IMR-90 (cell line): ENCODE measurements around the gene CAMTA1. TPM values are rescaled to one million over a fixed set of nuclear protein-coding genes. Genes with fewer than 3 reads are reported as not detected.

Experiments
- ATAC-seq: fragments of 200-7000 bp; cut with Tn5 transposase; 2 replicates; pipeline ENCODE4 v1.9.1; 2020; ENCODE audit warnings: low read depth, mild to moderate bottlenecking, moderate library complexity
- BruUV-seq: library from RNA; stranded (reverse); fragments of 400-500 nt; replicated peaks from 2 replicates; lab custom pipeline; 2021; lab: Mats Ljungman, UMichigan
- CTCF ChIA-PET: fragments of 300-600 bp; formaldehyde crosslinking; extraction: SDS; loops from one replicate; lab custom pipeline; 2021; ENCODE audit warnings: antibody characterized with exemption; lab: Yijun Ruan, JAX
- POLR2A ChIA-PET: fragments of 300-600 bp; sonication (Branson Sonifier 250); formaldehyde crosslinking; loops from one replicate; lab custom pipeline; 2022; ENCODE audit warnings: antibody characterized with exemption; ENCODE audit not compliant: unreplicated experiment; lab: Charles Lee
- DNase-seq: peaks from one replicate; pipeline ENCODE4 v3.0.0; 2013
- H2AFZ ChIP-seq: replicated peaks from 2 replicates; pipeline ENCODE3; 2013; ENCODE audit warnings: low read length, mild to moderate bottlenecking; ENCODE audit not compliant: poor library complexity
- H2AK5ac ChIP-seq: 2 replicates; pipeline ENCODE4 v1.6.1; 2013; ENCODE audit warnings: low read depth, low read length, inconsistent platforms
- H2AK9ac ChIP-seq: replicated peaks from 2 replicates; pipeline ENCODE3; 2013; ENCODE audit warnings: mild to moderate bottlenecking, low read depth, low read length, moderate library complexity; ENCODE audit not compliant: poor library complexity
- H2BK120ac ChIP-seq: 2 replicates; pipeline ENCODE4 v1.6.1; 2013; ENCODE audit warnings: low read depth, low read length, inconsistent platforms
- H2BK15ac ChIP-seq: 3 replicates; pipeline ENCODE4 v1.6.1; 2013; ENCODE audit warnings: low read depth, low read length, inconsistent platforms
- H2BK20ac ChIP-seq: 2 replicates; pipeline ENCODE4 v1.6.1; 2013; ENCODE audit warnings: low read depth, mild to moderate bottlenecking, inconsistent platforms, low read length, moderate library complexity
- H2BK5ac ChIP-seq: 2 replicates; pipeline ENCODE4 v1.6.1; 2013; ENCODE audit warnings: mild to moderate bottlenecking, low read depth, low read length, inconsistent platforms; ENCODE audit not compliant: poor library complexity, severe bottlenecking
- H3K14ac ChIP-seq: replicated peaks from 2 replicates; pipeline ENCODE4 v1.6.1; 2013; ENCODE audit warnings: low read depth, low read length, inconsistent platforms
- H3K18ac ChIP-seq: 2 replicates; pipeline ENCODE4 v1.6.1; 2013; ENCODE audit warnings: low read depth, low read length, control low read depth
- H3K23ac ChIP-seq: 2 replicates; pipeline ENCODE4 v1.6.1; 2013; ENCODE audit warnings: low read depth, low read length, inconsistent platforms
- H3K27ac ChIP-seq: 2 replicates; pipeline ENCODE4 v1.5.1; 2013; ENCODE audit warnings: mild to moderate bottlenecking, control low read depth, low read length; ENCODE audit not compliant: insufficient read depth
- H3K27me3 ChIP-seq: 2 replicates; pipeline ENCODE4 v1.6.1; 2013; ENCODE audit warnings: low read length; ENCODE audit not compliant: control insufficient read depth, insufficient read depth
- H3K36me3 ChIP-seq: 2 replicates; pipeline ENCODE4 v1.6.1; 2013; ENCODE audit warnings: low read length, mixed read lengths; ENCODE audit not compliant: control insufficient read depth, insufficient read depth
- H3K4ac ChIP-seq: 2 replicates; pipeline ENCODE4 v1.6.1; 2013; ENCODE audit warnings: low read depth, low read length, inconsistent platforms
- H3K4me1 ChIP-seq: 2 replicates; pipeline ENCODE4 v1.6.1; 2013; ENCODE audit warnings: low read length, mixed read lengths; ENCODE audit not compliant: control insufficient read depth, insufficient read depth
- H3K4me2 ChIP-seq: 2 replicates; pipeline ENCODE4 v1.6.1; 2013; ENCODE audit warnings: low read depth, mild to moderate bottlenecking, control low read depth, low read length, moderate library complexity
- H3K4me3 ChIP-seq: 2 replicates; pipeline ENCODE4 v1.5.1; 2013; ENCODE audit warnings: low read depth, mild to moderate bottlenecking, control low read depth, low read length, moderate library complexity; ENCODE audit not compliant: insufficient read depth
- H3K56ac ChIP-seq: 2 replicates; pipeline ENCODE4 v1.6.1; 2013; ENCODE audit warnings: low read length, inconsistent platforms; ENCODE audit not compliant: insufficient read depth; ENCODE audit errors: extremely low read depth
- H3K79me1 ChIP-seq, 2 experiments: 2 replicates each; pipeline ENCODE4 v1.6.1; 2013; ENCODE audit warnings: low read length in 2 of 2, inconsistent platforms in 1 of 2, low read depth in 1 of 2
- H3K9ac ChIP-seq: 2 replicates; pipeline ENCODE4 v1.6.1; 2013; ENCODE audit warnings: low read depth, low read length, control low read depth
- H3K9me1 ChIP-seq: 2 replicates; pipeline ENCODE4 v1.6.1; 2013; ENCODE audit warnings: low read length, inconsistent platforms; ENCODE audit not compliant: insufficient read depth
- H3K9me3 ChIP-seq: 2 replicates; pipeline ENCODE4 v1.6.1; 2013; ENCODE audit warnings: low read length; ENCODE audit not compliant: control insufficient read depth, insufficient read depth
- H4K20me1 ChIP-seq: 2 replicates; pipeline ENCODE4 v1.6.1; 2013; ENCODE audit warnings: low read length, inconsistent platforms; ENCODE audit not compliant: insufficient read depth
- H4K5ac ChIP-seq: 2 replicates; pipeline ENCODE4 v1.6.1; 2013; ENCODE audit warnings: mild to moderate bottlenecking, low read depth, low read length, control low read depth
- H4K8ac ChIP-seq, 2 experiments: 2 replicates each; pipeline ENCODE4 v1.6.1; 2013; ENCODE audit warnings: low read depth in 2 of 2, low read length in 2 of 2, control low read depth in 1 of 2, inconsistent platforms in 1 of 2
- H4K91ac ChIP-seq: 2 replicates; pipeline ENCODE4 v1.6.1; 2013; ENCODE audit warnings: low read depth, low read length, inconsistent platforms; ENCODE audit not compliant: insufficient read depth
- BHLHE40 ChIP-seq: fragments of 150-350 bp; IDR thresholded peaks from 2 replicates; pipeline ENCODE4 v1.6.1; 2016; ENCODE audit warnings: mild to moderate bottlenecking, low read depth, low read length
- CHD1 ChIP-seq: IDR thresholded peaks from 2 replicates; pipeline ENCODE4 v1.6.1; 2012; ENCODE audit warnings: low read depth, low read length, improper control_type of control experiment
- CTCF ChIP-seq: conservative IDR thresholded peaks from 2 replicates; pipeline ENCODE4 v1.5.1; 2012; ENCODE audit warnings: mild to moderate bottlenecking, low read depth, low read length, improper control_type of control experiment
- ELK1 ChIP-seq: fragments of 150-350 bp; IDR thresholded peaks from 2 replicates; pipeline ENCODE4 v1.6.1; 2016; ENCODE audit warnings: low read depth, mild to moderate bottlenecking, low read length, moderate library complexity, borderline replicate concordance
- FOS ChIP-seq: fragments of 150-350 bp; IDR thresholded peaks from 2 replicates; pipeline ENCODE4 v1.6.1; 2016; ENCODE audit warnings: low read depth, low read length
- MAFK ChIP-seq: IDR thresholded peaks from 2 replicates; pipeline ENCODE4 v1.6.1; 2012; ENCODE audit warnings: low read depth, low read length, improper control_type of control experiment
- MAZ ChIP-seq: IDR thresholded peaks from 2 replicates; pipeline ENCODE4 v1.6.1; 2012; ENCODE audit warnings: low read depth, mild to moderate bottlenecking, low read length, improper control_type of control experiment, moderate library complexity, borderline replicate concordance
- MXI1 ChIP-seq: IDR thresholded peaks from 2 replicates; pipeline ENCODE4 v1.6.1; 2012; ENCODE audit warnings: low read depth, mild to moderate bottlenecking, low read length, moderate library complexity, borderline replicate concordance
- NFE2L2 ChIP-seq: fragments of 150-350 bp; IDR thresholded peaks from 2 replicates; pipeline ENCODE4 v1.6.1; 2016; ENCODE audit warnings: low read depth, mild to moderate bottlenecking, low read length
- POLR2A ChIP-seq: IDR thresholded peaks from 2 replicates; pipeline ENCODE4 v1.6.1; 2012; ENCODE audit warnings: mild to moderate bottlenecking, low read depth, low read length
- RAD21 ChIP-seq: IDR thresholded peaks from 2 replicates; pipeline ENCODE4 v1.6.1; 2012; ENCODE audit warnings: low read length, improper control_type of control experiment
- RCOR1 ChIP-seq: IDR thresholded peaks from 2 replicates; pipeline ENCODE4 v1.6.1; 2012; ENCODE audit warnings: mild to moderate bottlenecking, low read length, improper control_type of control experiment; ENCODE audit not compliant: insufficient replicate concordance
- RFX5 ChIP-seq: IDR thresholded peaks from 2 replicates; pipeline ENCODE4 v1.8.0; 2012; ENCODE audit warnings: low read depth, mild to moderate bottlenecking, low read length, moderate library complexity
- SMC3 ChIP-seq: fragments of 150-350 bp; IDR thresholded peaks from 2 replicates; pipeline ENCODE4 v1.6.1; 2016; ENCODE audit warnings: low read depth, mild to moderate bottlenecking, antibody characterized with exemption, low read length, moderate library complexity
- WGBS, 2 experiments: methylation state at CpG; one replicate each; pipeline versions ENCODE4 v1.1.5 to v1.1.7; 2013; ENCODE audit warnings: missing lambda C conversion rate in 2 of 2; ENCODE audit not compliant: insufficient read length in 1 of 2; ENCODE audit errors: extremely low coverage in 2 of 2; 5-methylcytosine and 5-hydroxymethylcytosine counted together
- dilution Hi-C: fragments of 300-500 bp; cut with HindIII; formaldehyde crosslinking; loops from one replicate; pipeline ENCODE4 v1.14.3; 2018; ENCODE audit warnings: low sequenced_read_pairs; ENCODE audit not compliant: unreplicated experiment
- in situ Hi-C: fragments of 300-500 bp; cut with MboI; formaldehyde crosslinking; loops from 3 replicates; pipeline ENCODE4 v1.14.3; 2019; ENCODE audit warnings: low sequenced_read_pairs, inconsistent platforms, mixed read lengths
- intact Hi-C: fragments of 100-400 bp; cut with micrococcal nuclease; formaldehyde crosslinking; loops from 2 replicates; pipeline ENCODE4 v1.10.0; 2022
- polyA plus RNA-seq, 3 experiments: library from polyadenylated mRNA; depleted of rRNA; stranded (reverse); fragments of >200 nt; gene quantifications; 2 replicates each; pipeline ENCODE4 v1.2.3, GENCODE V29; 2012; ENCODE audit warnings: low replicate concordance in 1 of 3
- total RNA-seq: library from RNA; depleted of rRNA; stranded (reverse); fragments of >200 nt; gene quantifications from 2 replicates; pipeline ENCODE4 v1.2.3, GENCODE V29; 2012
- TF ChIP-seq, protein P1 (sequence below): fragments of 150-350 bp; IDR thresholded peaks from 2 replicates; pipeline ENCODE4 v1.6.1; 2017; ENCODE audit warnings: mild to moderate bottlenecking, antibody characterized with exemption, low read length, low read depth

CAMTA1 gene
- total and polyA plus RNA-seq, 2 of the 4 experiments (the other 2 are of a cell fraction) = 35.5 to 74.3 TPM

- Histone ChIP-seq H3K14ac (no peak overlapping the region), H2AK9ac (no peak overlapping the region), H2AK5ac (no peak overlapping the region), H3K79me1 (no peaks in the 10 kb centered on the region), H4K20me1 (no peaks in the 10 kb centered on the region), H3K27ac (no peak overlapping the region), H3K36me3 (no peaks in the 10 kb centered on the region), H4K8ac (no peak overlapping the region), H2BK20ac (no peak overlapping the region), H3K18ac (no peak overlapping the region), H3K4ac (no peak overlapping the region), H4K5ac (no peak overlapping the region), H3K23ac (no peak overlapping the region), H4K91ac (no peak overlapping the region), H3K4me3 (no peak overlapping the region), H3K9ac (no peak overlapping the region), H2AFZ (peak overlapping the region; percentile 33), H3K4me2 (no peak overlapping the region), H2BK120ac (no peak overlapping the region), H2BK15ac (no peak overlapping the region), H3K9me3 (peaks cover 3% of the 10 kb centered on the region; the same call in 1 of the 2 replicates), H3K27me3 (peaks cover 21% of the 10 kb centered on the region), H2BK5ac (no peak overlapping the region), H3K4me1 (no peaks in the 10 kb centered on the region), H3K56ac (no peak overlapping the region), H3K9me1 (no peaks in the 10 kb centered on the region)
- WGBS, 2 experiments = 64% methylated on average over 15 of the region's 26 CpGs; no CpG with 5 or more reads in 1 of the 2 experiments
- DNase-seq (no peak), ATAC-seq (no peak)
- no TSS peak for BruUV-seq
- dilution Hi-C loops (no loop called here), in situ Hi-C loops (no loop called here), intact Hi-C loops (no loop called here)
- TF ChIP-seq BHLHE40 = no peak
- no peak for TF ChIP-seq NFE2L2
- no peak for TF ChIP-seq ELK1
- no peak for TF ChIP-seq RFX5
- TF ChIP-seq CHD1 = no peak
- TF ChIP-seq FOS = no peak
- TF ChIP-seq MXI1 = no peak
- TF ChIP-seq, protein P1, sequence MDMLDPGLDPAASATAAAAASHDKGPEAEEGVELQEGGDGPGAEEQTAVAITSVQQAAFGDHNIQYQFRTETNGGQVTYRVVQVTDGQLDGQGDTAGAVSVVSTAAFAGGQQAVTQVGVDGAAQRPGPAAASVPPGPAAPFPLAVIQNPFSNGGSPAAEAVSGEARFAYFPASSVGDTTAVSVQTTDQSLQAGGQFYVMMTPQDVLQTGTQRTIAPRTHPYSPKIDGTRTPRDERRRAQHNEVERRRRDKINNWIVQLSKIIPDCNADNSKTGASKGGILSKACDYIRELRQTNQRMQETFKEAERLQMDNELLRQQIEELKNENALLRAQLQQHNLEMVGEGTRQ = no peak
- no peak for TF ChIP-seq MAFK
- TF ChIP-seq SMC3 = no peak
- no peak for TF ChIP-seq MAZ
- no peak for TF ChIP-seq POLR2A
- TF ChIP-seq RCOR1 = no peak
- TF ChIP-seq RAD21 = no peak
- TF ChIP-seq CTCF = no peak
- POLR2A ChIA-PET = no interaction called here
- CTCF ChIA-PET = no interaction called here
Observed at GRCh38 chr1:7586031-7586941, 801.0 kb downstream of the CAMTA1 start.
